ENCODE measurements around the gene ARFGAP3. TPM values are rescaled to one million over a fixed set of nuclear protein-coding genes. Genes with fewer than 3 reads are reported as not detected.

Gene ARFGAP3
- total RNA-seq, 1 experiment from 2014 or later = 15.0 TPM

- Mint-ChIP-seq H3K27ac (peak overlapping the region; percentile 32 to 82 (median 48); a peak in 4 of 7 replicates), H3K4me1 (peaks cover 20 to 23% of the 10 kb centered on the region in 2 experiments)
- H3K79me1 ChIP-seq (ENCODE audit: insufficient read depth, low read depth, low read length, poor library complexity, severe bottlenecking) = peaks cover 2% of the 10 kb centered on the region
Observed at GRCh38 chr22:42895541-42895981, 38.5 kb upstream of the ARFGAP3 start.

More at GRCh38 chr22:42895541-42895981, 38.5 kb upstream of the ARFGAP3 start:
- DNase-seq = no peak
- no peak overlapping the region for H2AK5ac ChIP-seq (ENCODE audit: insufficient read length, low read length)
- no peak overlapping the region for H2AFZ ChIP-seq (ENCODE audit: low read length)
- no peak overlapping the region for H3K9ac ChIP-seq (ENCODE audit: extremely low read depth, insufficient read length, low read length)
- H3K14ac ChIP-seq (ENCODE audit: insufficient read depth, low read length) = no peak overlapping the region
- Mint-ChIP-seq H3K4me3 (no peak overlapping the region), H3K36me3 (ENCODE audit: insufficient read depth in 1 of 3, low read depth in 3 of 3) (peaks cover 0 to 8% (median 7%) of the 10 kb centered on the region in 3 experiments; a peak in 6 of 7 replicates), H3K9me3 (no peaks in the 10 kb centered on the region), H3K27me3 (ENCODE audit: low read depth) (no peaks in the 10 kb centered on the region; the same call in 1 of the 2 replicates)
- H4K5ac ChIP-seq (ENCODE audit: insufficient read length, low read depth, low read length) = no peak overlapping the region
- no peaks in the 10 kb centered on the region for H3K23me2 ChIP-seq (ENCODE audit: insufficient read length, low read depth, low read length, poor library complexity, severe bottlenecking)
- no peak for TF ChIP-seq CTCF (conservative IDR thresholded peaks at IDR 0.05)
- H2BK12ac ChIP-seq (ENCODE audit: insufficient read length, low read depth, low read length) = no peak overlapping the region
- no peak overlapping the region for H3K56ac ChIP-seq (ENCODE audit: insufficient read length, low read depth, low read length)
- no peaks in the 10 kb centered on the region for H3K9me3 ChIP-seq (ENCODE audit: control insufficient read depth, low read depth, low read length)
- no peak overlapping the region for H2BK5ac ChIP-seq (ENCODE audit: insufficient read length, low read length)
- H3K27ac ChIP-seq (ENCODE audit: insufficient read length, low read depth, low read length) = no peak overlapping the region
- H3K4ac ChIP-seq (ENCODE audit: low read depth, low read length) = no peak overlapping the region
- no peaks in the 10 kb centered on the region for H3K4me1 ChIP-seq (ENCODE audit: insufficient read depth, low read length)
- H2BK20ac ChIP-seq (ENCODE audit: low read depth, low read length, poor library complexity, severe bottlenecking) = no peak overlapping the region
- WGBS (ENCODE audit: extremely low coverage, insufficient read length, low lambda C conversion rate) = no CpG with 5 or more reads among the region's 9 CpGs
- no peak overlapping the region for H4K8ac ChIP-seq (replicated peaks; ENCODE audit: insufficient read length, low read depth, low read length)
- no peak overlapping the region for H3K18ac ChIP-seq (ENCODE audit: insufficient read length, low read depth, low read length)
- H4K20me1 ChIP-seq (ENCODE audit: control insufficient read depth, insufficient read depth, insufficient read length) = no peaks in the 10 kb centered on the region
- H2BK15ac ChIP-seq (ENCODE audit: low read depth, low read length) = no peak overlapping the region
- no peak overlapping the region for H2BK120ac ChIP-seq (ENCODE audit: low read depth, low read length, poor library complexity, severe bottlenecking)
- no peaks in the 10 kb centered on the region for H3K27me3 ChIP-seq (ENCODE audit: insufficient read depth, low read length)
- no peak overlapping the region for H4K91ac ChIP-seq (ENCODE audit: insufficient read length, low read depth, low read length)
- H3K79me2 ChIP-seq (ENCODE audit: insufficient read depth, low read length) = no peaks in the 10 kb centered on the region
- H3T11ph ChIP-seq (ENCODE audit: low read length) = no peak overlapping the region
- no peak overlapping the region for H3K23ac ChIP-seq (ENCODE audit: insufficient read length, low read depth, low read length)
- H3K4me2 ChIP-seq (ENCODE audit: insufficient read depth, insufficient read length, low read length) = no peak overlapping the region

Data from H9 (cell line).